ENCODE results near the gene FAM3D. TPM values are rescaled to one million over a fixed set of nuclear protein-coding genes. Genes with fewer than 3 reads are reported as not detected.
"Not testable (repeated sequence)": the region's sequence is repeated elsewhere in the genome, so short reads cannot be mapped to it uniquely, and the experiment has no call there.

The FAM3D gene
- total and polyA plus RNA-seq, 10 of the 15 experiments (the other 5 are each of a cell fraction or from before 2014, with no cell fraction given): 0.04 to 0.07 TPM; not detected in 8

DNA sequence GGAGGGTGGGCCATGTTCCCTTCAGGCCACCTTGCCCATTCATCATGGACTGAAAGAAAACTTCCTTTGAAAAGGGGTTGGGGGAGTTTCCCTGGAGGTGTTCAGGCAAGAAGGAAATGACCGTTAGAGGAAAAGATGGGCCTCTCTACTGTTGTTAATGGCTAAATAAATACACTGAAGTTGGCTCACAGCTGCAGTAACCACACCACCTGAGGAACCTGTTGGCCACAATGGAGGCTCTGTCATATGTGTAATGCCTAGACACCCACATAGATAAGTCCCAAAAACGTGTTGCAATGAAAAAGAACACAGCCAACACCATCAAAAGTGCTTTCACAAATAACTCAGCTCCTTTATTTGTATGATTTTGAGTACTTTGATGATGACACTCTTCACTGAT lies 38.2 kb upstream of the FAM3D start:
- no peak overlapping the region for H3K9ac ChIP-seq (ENCODE audit: control insufficient read depth, insufficient read depth, low read length)
- DNase-seq (ENCODE audit: low read depth, low spot score): no peak
- no peak for FAIRE-seq
- no peaks in the 10 kb centered on the region for H3K27me3 ChIP-seq (replicated peaks in 1 of 2; ENCODE audit: control insufficient read depth in 2 of 2, insufficient read depth in 2 of 2, low read length in 1 of 2)
- H2AFZ ChIP-seq (ENCODE audit: control insufficient read depth, low read depth, low read length): no peak overlapping the region
- no peaks in the 10 kb centered on the region for H3K36me3 ChIP-seq (ENCODE audit: control insufficient read depth in 2 of 2, insufficient read depth in 2 of 2, low read length in 1 of 2)
- TF ChIP-seq MYB (IDR thresholded peaks at IDR 0.05; ENCODE audit: borderline replicate concordance, low read depth, low read length): 0 out of 2 replicates have a peak, but pooled peaks have one; percentile 41
- peak; percentile 77 for TF ChIP-seq RUNX3 (IDR thresholded peaks at IDR 0.05; ENCODE audit: low read length)
- TF ChIP-seq HDGF (IDR thresholded peaks at IDR 0.05): no peak
- TF ChIP-seq, protein P1, sequence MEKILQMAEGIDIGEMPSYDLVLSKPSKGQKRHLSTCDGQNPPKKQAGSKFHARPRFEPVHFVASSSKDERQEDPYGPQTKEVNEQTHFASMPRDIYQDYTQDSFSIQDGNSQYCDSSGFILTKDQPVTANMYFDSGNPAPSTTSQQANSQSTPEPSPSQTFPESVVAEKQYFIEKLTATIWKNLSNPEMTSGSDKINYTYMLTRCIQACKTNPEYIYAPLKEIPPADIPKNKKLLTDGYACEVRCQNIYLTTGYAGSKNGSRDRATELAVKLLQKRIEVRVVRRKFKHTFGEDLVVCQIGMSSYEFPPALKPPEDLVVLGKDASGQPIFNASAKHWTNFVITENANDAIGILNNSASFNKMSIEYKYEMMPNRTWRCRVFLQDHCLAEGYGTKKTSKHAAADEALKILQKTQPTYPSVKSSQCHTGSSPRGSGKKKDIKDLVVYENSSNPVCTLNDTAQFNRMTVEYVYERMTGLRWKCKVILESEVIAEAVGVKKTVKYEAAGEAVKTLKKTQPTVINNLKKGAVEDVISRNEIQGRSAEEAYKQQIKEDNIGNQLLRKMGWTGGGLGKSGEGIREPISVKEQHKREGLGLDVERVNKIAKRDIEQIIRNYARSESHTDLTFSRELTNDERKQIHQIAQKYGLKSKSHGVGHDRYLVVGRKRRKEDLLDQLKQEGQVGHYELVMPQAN (conservative IDR thresholded peaks at IDR 0.05): no peak
- TF ChIP-seq ZNF217 (IDR thresholded peaks at IDR 0.05): no peak
- no peak for TF ChIP-seq POLR2AphosphoS5 (IDR thresholded peaks at IDR 0.05; ENCODE audit: low read length)
- TF ChIP-seq YY1 (IDR thresholded peaks at IDR 0.05; ENCODE audit: low read depth, low read length): 0 out of 2 replicates have a peak, but pooled peaks have one; percentile 23
- peak in 1 of 2 experiments; percentile 15; a peak in 1 of 4 replicates for TF ChIP-seq IKZF2 (IDR thresholded peaks at IDR 0.05)
- TF ChIP-seq FOXM1 (IDR thresholded peaks at IDR 0.05; ENCODE audit: low read depth, low read length): 0 out of 2 replicates have a peak, but pooled peaks have one; percentile 31
- 0 out of 2 replicates have a peak, but pooled peaks have one; percentile 28 for TF ChIP-seq TCF3 (IDR thresholded peaks at IDR 0.05; ENCODE audit: borderline replicate concordance, insufficient read depth, low read depth, low read length)
- TF ChIP-seq, protein P2, sequence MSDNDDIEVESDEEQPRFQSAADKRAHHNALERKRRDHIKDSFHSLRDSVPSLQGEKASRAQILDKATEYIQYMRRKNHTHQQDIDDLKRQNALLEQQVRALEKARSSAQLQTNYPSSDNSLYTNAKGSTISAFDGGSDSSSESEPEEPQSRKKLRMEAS (IDR thresholded peaks at IDR 0.05; ENCODE audit: low read depth, low read length): no peak
- no peak for TF ChIP-seq ZZZ3 (IDR thresholded peaks at IDR 0.05; ENCODE audit: control insufficient read depth, insufficient read length, low read depth)
- TF ChIP-seq ASH2L (IDR thresholded peaks at IDR 0.05; ENCODE audit: borderline replicate concordance, low read depth): no peak
- TF ChIP-seq SP1 (IDR thresholded peaks at IDR 0.05; ENCODE audit: low read depth, low read length): no peak
- intact Hi-C loops (cut with micrococcal nuclease; ENCODE audit: unreplicated experiment): no loop called here
- SMC1A ChIA-PET (ENCODE audit: uncharacterized antibody, unreplicated experiment): interaction anchor here (1.9 kb wide), 1 partner anchor 10 kb away, joined by 10 read pairs; no protein-coding TSS in a partner anchor
- no peak overlapping the region for H3K4me2 ChIP-seq (ENCODE audit: control insufficient read depth, insufficient read depth)
- H3K9me3 ChIP-seq (replicated peaks; ENCODE audit: control insufficient read depth, insufficient read depth, low read length): no peaks in the 10 kb centered on the region
- no TSS peak for BruUV-seq (replicated peaks)
- H3K79me2 ChIP-seq (ENCODE audit: control insufficient read depth, insufficient read depth, low read length): no peaks in the 10 kb centered on the region
- no peak for ATAC-seq
- no peak overlapping the region for H3K27ac ChIP-seq (ENCODE audit: control insufficient read depth, insufficient read depth)
- WGBS (ENCODE audit: insufficient coverage, insufficient replicate concordance, low lambda C conversion rate, missing lambda C conversion rate): 21% methylated on average over 2 of the region's 2 CpGs
- in situ Hi-C loops (cut with MboI): no loop called here
- CTCF ChIA-PET: interaction anchor here (0.6 to 0.7 kb wide), 2 partner anchors 219 to 399 kb away, joined by 3 read pairs; no protein-coding TSS in a partner anchor
- no peaks in the 10 kb centered on the region for H3K4me1 ChIP-seq (ENCODE audit: control insufficient read depth, insufficient read depth, low read length)
- RAD21 ChIA-PET (ENCODE audit: unreplicated experiment): interaction anchor here (1.4 kb wide), 1 partner anchor 11 kb away, joined by 4 read pairs; no protein-coding TSS in a partner anchor
- H3K4me3 ChIP-seq: no peak overlapping the region
- POLR2A ChIA-PET: interaction anchor here (0.8 kb wide), 1 partner anchor 11 kb away, joined by 3 read pairs; no protein-coding TSS in a partner anchor
- H4K20me1 ChIP-seq (ENCODE audit: control insufficient read depth, insufficient read depth): no peaks in the 10 kb centered on the region

DNA sequence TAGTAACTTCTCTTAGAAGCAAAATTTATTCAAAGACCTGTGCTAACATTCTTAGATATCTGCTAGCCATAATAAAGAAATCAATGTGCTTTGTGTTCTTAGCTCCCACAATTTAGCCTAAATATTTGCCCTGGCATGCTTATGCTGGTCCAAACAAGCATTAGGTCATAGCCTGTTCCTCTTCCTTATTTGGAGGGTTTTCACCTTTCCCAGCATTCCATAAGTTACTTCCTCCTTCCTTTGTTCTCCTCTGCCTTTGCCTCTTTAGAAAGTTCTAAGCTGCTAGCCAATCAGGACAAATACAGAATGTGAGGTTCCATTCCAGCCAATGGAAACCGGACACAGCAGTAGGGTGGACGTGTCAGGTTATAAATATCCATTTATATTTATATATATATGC lies 37.7 kb upstream of the FAM3D start:
- in situ Hi-C loops (cut with MboI); H3K27me3 ChIP-seq (replicated peaks in 1 of 2; ENCODE audit: control insufficient read depth in 2 of 2, insufficient read depth in 2 of 2, low read length in 1 of 2); H3K27ac ChIP-seq (ENCODE audit: control insufficient read depth, insufficient read depth); H3K4me3 ChIP-seq; DNase-seq (ENCODE audit: low read depth, low spot score); H2AFZ ChIP-seq (ENCODE audit: control insufficient read depth, low read depth, low read length); H3K9ac ChIP-seq (ENCODE audit: control insufficient read depth, insufficient read depth, low read length); H4K20me1 ChIP-seq (ENCODE audit: control insufficient read depth, insufficient read depth); H3K4me1 ChIP-seq (ENCODE audit: control insufficient read depth, insufficient read depth, low read length); intact Hi-C loops (cut with micrococcal nuclease; ENCODE audit: unreplicated experiment); ATAC-seq; H3K9me3 ChIP-seq (replicated peaks; ENCODE audit: control insufficient read depth, insufficient read depth, low read length); FAIRE-seq; BruUV-seq (replicated peaks); H3K79me2 ChIP-seq (ENCODE audit: control insufficient read depth, insufficient read depth, low read length); H3K36me3 ChIP-seq (ENCODE audit: control insufficient read depth in 2 of 2, insufficient read depth in 2 of 2, low read length in 1 of 2); H3K4me2 ChIP-seq (ENCODE audit: control insufficient read depth, insufficient read depth): not testable (repeated sequence)
- CTCF ChIA-PET: interaction anchor here (0.7 kb wide), 1 partner anchor 219 kb away, joined by 3 read pairs; no protein-coding TSS in a partner anchor
- POLR2A ChIA-PET: interaction anchor here (0.8 kb wide), 1 partner anchor 10 kb away, joined by 3 read pairs; no protein-coding TSS in a partner anchor
- RAD21 ChIA-PET (ENCODE audit: unreplicated experiment): interaction anchor here (1.4 kb wide), 1 partner anchor 10 kb away, joined by 4 read pairs; no protein-coding TSS in a partner anchor
- WGBS (ENCODE audit: insufficient coverage, insufficient replicate concordance, low lambda C conversion rate, missing lambda C conversion rate): 0% methylated on average over 2 of the region's 2 CpGs
- SMC1A ChIA-PET (ENCODE audit: uncharacterized antibody, unreplicated experiment): interaction anchor here (1.9 kb wide), 1 partner anchor 10 kb away, joined by 10 read pairs; no protein-coding TSS in a partner anchor
